Tibial nerve (tissue), 4 donors: Measurements from ENCODE around the gene IFITM2.

Experiments used
- EP300 ChIP-seq, 2 donors: sonication (generic); formaldehyde crosslinking; IDR thresholded peaks; one replicate each; pipeline ENCODE4 v1.6.1; 2017; ENCODE audit warnings: antibody characterized with exemption in 2 of 2, mild to moderate bottlenecking in 1 of 2
- TF ChIP-seq, protein P1 (sequence below), 5 experiments: fragments of 200-600 bp in 3 of 5; fragments of 450-650 bp in 2 of 5; sonication (generic) in 3 of 5; IDR thresholded peaks; one replicate each; pipeline ENCODE4 v1.5.1; 2016 to 2019; ENCODE audit warnings: antibody characterized with exemption in 5 of 5, mild to moderate bottlenecking in 3 of 5, moderate library complexity in 2 of 5

- TF ChIP-seq, protein P1, sequence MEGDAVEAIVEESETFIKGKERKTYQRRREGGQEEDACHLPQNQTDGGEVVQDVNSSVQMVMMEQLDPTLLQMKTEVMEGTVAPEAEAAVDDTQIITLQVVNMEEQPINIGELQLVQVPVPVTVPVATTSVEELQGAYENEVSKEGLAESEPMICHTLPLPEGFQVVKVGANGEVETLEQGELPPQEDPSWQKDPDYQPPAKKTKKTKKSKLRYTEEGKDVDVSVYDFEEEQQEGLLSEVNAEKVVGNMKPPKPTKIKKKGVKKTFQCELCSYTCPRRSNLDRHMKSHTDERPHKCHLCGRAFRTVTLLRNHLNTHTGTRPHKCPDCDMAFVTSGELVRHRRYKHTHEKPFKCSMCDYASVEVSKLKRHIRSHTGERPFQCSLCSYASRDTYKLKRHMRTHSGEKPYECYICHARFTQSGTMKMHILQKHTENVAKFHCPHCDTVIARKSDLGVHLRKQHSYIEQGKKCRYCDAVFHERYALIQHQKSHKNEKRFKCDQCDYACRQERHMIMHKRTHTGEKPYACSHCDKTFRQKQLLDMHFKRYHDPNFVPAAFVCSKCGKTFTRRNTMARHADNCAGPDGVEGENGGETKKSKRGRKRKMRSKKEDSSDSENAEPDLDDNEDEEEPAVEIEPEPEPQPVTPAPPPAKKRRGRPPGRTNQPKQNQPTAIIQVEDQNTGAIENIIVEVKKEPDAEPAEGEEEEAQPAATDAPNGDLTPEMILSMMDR (IDR thresholded peaks at IDR 0.05), result no peak
- TF ChIP-seq EP300 (IDR thresholded peaks at IDR 0.05), result no peak
Observed at GRCh38 chr11:305844-306211, 1.8 kb upstream of the IFITM2 start.
